Limb (tissue), 2 donors: ENCODE measurements around the gene C19orf81.

ENCODE experiments used
- DNase-seq, 2 donors: peaks; one replicate each; pipeline ENCODE4 v3.0.0-alpha.2; 2016; ENCODE audit errors: extremely low spot score in 2 of 2

The C19orf81 gene

DNA sequence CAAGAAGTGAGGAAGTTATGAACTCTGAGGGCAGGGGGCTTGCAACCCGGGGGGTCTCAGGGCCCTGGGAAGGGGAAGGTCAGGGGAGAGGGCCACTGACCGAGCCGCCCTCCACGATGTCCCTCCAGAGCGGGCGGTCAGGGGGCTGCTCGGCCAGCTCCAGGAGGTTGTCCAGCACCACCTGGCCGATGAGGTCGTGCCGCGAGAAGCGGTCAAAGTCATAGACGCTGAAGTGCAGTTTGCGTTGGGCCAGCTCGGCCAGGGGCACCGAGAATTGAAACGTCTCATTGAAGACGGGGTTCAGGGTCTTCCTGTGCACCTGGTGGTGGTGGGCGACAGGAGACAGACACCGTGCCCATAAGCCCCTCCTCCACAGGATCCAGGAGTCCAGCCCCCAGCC lies 20.1 kb upstream of the C19orf81 start:
- DNase-seq: no peak

DNA sequence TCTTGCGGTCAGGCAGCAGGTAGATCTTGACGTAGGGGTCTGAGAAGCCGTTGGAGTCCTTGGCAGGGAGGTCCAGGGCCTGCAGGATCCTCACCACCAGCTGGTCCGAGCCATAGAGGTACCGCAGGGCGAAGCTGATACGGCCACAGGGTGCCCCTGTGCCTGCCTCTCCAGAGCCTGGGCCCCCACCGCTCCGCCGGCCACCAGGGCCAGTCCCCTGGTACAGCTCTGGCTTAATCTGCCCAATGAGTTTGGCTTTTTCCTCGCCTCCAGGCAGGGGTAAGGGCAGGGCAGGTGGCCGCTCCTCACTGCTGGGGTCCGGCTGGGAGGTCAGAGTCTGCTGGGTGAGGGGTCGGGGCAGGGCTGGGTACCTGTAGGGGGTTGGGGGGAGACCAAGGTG lies 19.4 kb upstream of the C19orf81 start:
- DNase-seq: no peak

GRCh38 chr19:50632151-50632835 lies 17.0 kb upstream of the C19orf81 start:
- DNase-seq: no peak

- DNase-seq: no peak
Observed at GRCh38 chr19:50633359-50633758, 15.9 kb upstream of the C19orf81 start.

DNA sequence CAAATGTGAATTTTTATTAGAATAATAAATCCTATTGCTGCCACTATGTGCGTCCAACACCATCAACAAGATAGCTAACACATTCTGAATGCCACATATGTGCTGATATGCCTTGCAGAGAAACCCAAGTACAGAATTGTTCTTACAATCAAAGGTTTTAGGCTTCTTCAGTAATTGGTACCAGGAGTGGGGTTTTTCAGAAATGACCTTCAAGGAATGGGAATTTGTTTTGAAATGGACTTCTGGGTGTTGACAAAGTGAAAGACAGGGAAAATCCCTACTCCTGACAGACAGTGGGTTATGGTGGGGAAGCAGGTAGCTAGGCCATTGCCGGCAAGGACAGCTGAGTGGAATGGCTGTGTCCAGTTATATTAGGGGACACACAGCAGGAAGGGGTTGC lies 15.3 kb upstream of the C19orf81 start:
- no peak for DNase-seq

GRCh38 chr19:50636317-50637085 lies 12.7 kb upstream of the C19orf81 start:
- no peak for DNase-seq

- DNase-seq: no peak
Observed at GRCh38 chr19:50638600-50638999, 10.6 kb upstream of the C19orf81 start.

GRCh38 chr19:50639121-50640112 lies 9.8 kb upstream of the C19orf81 start, which contains the start of gene SYT3:
TSS of gene SYT3 (minus strand) at chr19:50639881. CDS start at chr19:50637411, 2,470 bp downstream.
- DNase-seq: peak in 1 of 2 donors; percentile 78

DNA sequence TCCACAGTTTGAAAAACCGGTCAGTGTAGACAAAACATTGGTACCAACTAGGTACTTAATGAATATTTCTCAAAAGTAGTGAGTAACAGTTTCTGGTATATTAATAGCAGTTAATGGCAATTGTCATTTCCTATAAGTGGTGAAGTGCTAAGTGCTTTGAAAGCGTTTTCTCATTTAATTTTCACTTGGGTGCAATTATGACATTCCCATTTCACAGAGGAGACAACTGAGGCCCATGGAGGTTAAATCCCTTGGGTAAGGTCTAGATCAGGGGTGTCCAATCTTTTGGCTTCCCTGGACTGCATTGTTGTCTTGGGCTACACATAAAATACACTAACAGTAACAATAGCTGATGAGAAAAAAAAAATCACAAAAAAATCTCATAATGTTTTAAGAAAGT lies 8.9 kb upstream of the C19orf81 start:
- DNase-seq: no peak

GRCh38 chr19:50644315-50644915 lies 4.8 kb upstream of the C19orf81 start:
- no peak for DNase-seq

DNA sequence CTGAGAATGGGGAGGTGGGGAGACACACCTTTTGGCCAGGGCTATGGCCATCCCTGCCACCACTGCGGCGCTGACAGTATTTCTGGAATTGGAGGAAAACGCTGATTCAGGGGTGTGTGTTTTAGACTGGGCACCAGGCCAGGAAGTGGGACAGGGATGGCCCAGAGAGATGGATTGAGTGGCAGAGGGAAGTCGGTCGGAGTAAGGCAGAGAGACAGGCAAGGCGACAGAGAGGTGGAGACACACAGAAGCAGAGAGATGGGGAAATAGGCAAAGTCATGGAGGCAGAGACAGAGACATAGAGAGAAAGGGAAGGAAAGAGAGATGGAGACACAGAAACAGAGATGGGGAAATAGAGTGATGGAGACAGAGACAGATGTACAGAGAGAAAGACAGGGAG lies 4.1 kb upstream of the C19orf81 start:
- DNase-seq: no peak

DNA sequence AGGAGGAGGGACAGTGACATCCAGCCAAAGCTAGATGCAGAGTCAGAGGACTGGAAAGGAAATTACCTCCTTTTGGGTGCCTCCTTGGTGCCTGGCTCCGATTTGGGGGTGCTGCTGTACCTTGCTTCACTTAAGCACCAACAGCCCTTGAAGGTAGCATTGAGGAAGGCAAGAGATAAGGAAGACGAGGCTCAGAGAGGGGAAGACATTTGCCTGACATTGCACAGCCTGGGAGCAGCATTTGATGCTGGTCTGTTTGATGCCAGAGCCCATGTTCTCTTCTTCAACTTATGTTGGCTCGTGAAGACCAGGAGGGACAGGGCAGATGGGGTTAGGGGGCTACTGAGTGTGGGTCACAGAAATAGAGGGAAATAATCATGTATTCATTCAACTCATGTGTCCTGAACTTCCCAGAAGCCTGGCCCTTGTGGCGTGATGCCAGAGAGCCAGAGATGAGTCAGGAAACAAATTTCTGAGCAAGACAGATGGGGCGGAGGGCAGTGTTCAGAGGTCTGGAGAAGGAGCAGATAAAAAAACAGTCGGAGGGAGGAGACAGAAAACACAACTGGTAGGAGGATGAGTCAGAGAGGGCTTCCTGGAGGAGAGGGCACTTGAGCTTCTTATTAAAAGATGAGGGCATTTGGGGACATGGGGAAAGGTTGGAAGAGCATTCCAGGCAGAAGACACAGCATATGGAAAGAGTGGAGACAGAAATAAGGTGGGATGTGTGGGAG lies 3.0 kb upstream of the C19orf81 start:
- DNase-seq: no peak

- no peak for DNase-seq
Observed at GRCh38 chr19:50647879-50648615, 1.2 kb upstream of the C19orf81 start.

GRCh38 chr19:50648659-50649058 lies 586 bp upstream of the C19orf81 start:
- DNase-seq: no peak

GRCh38 chr19:50651174-50651573 lies 1.9 kb downstream of the C19orf81 start:
- no peak for DNase-seq

GRCh38 chr19:50652722-50653121 lies 3.5 kb downstream of the C19orf81 start:
- DNase-seq: no peak

DNA sequence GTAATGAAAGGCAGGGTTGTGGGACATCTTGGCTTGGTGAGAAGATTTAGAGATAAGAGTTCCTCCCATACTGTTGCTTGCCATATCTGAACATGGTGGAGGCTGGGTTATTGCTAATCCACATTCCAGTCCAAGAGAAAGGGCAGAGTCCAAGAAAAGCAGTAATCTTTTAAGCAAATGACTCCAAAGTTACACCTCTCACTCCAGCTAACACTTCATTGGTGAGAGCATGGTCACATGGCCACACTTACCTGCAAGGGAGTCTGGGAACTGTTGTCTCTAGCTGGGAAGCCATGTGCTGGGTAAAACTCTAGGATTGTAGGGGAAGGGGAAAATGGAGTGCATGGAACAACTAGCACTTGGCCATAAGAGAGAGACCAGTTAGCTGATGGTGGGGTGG lies 5.6 kb downstream of the C19orf81 start:
- DNase-seq: no peak

DNA sequence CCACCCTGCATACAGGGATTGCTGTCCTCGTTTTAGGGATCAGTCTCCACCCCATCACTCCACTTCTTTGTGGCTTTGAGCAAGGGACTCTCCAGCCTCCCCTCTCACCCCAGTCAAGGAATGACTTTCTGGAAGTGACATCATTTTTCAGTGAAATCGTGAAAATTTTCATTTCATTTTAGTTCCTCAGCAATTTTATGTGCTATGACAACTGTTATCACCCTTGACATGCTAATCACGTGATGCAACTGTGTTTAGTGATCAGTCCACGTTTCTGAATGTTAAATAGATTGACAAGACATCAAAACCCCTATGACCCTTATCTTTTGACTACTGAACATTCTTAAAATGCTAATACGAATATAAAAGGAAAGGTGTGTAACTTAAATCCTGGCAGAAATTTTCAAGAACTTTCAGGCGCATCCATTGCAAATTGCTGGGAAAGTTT lies 8.0 kb downstream of the C19orf81 start:
- no peak for DNase-seq

- peak; percentile 79 to 95 for DNase-seq
Observed at GRCh38 chr19:50657712-50658440, 8.6 kb downstream of the C19orf81 start.
